Pancreas (tissue), 10 donors: ENCODE data around the gene PTPRD. TPM values are rescaled to one million over a fixed set of nuclear protein-coding genes. Genes with fewer than 3 reads are reported as not detected.

Experiments used
- ATAC-seq, 4 donors: fragments of 200-7000 bp; cut with Tn5 transposase; one replicate each; pipeline versions ENCODE4 v1.8.0 to v1.9.1; 2020; ENCODE audit warnings: mild to moderate bottlenecking in 4 of 4, moderate library complexity in 4 of 4
- DNase-seq, 6 donors: peaks; one replicate each; pipeline ENCODE4 v3.0.0-alpha.2; 2020
- FAIRE-seq: peaks from 2 replicates; lab custom pipeline; 2012; peaks lifted over from hg19 to GRCh38; lab: Jason Lieb, UNC
- H3K27ac ChIP-seq, 4 donors: fragments of 200-600 bp; sonication (generic); 1 replicate in 3 of 4; 2 replicates in 1 of 4; pipeline versions ENCODE4 v1.5.0 to v1.8.0; 2020
- H3K27me3 ChIP-seq, 4 donors: fragments of 200-600 bp; one replicate each; pipeline ENCODE4 v1.8.0; 2021
- H3K36me3 ChIP-seq, 3 donors: fragments of 200-600 bp; sonication (generic) in 1 of 3; one replicate each; pipeline versions ENCODE4 v1.5.0 to v1.8.0; 2020 to 2021
- H3K4me1 ChIP-seq, 3 donors: fragments of 200-600 bp; one replicate each; pipeline ENCODE4 v1.8.0; 2021
- H3K4me3 ChIP-seq, 4 donors: fragments of 200-600 bp; sonication (generic) in 2 of 4; one replicate each; pipeline versions ENCODE4 v1.5.0 to v1.8.0; 2020 to 2021
- H3K9me3 ChIP-seq, 4 donors: fragments of 200-600 bp; one replicate each; pipeline ENCODE4 v1.8.0; 2021
- WGBS, 2 donors: extraction: QIAGEN DNeasy Blood & Tissue Kit; methylation state at CpG; one replicate each; pipeline ENCODE4 v1.1.7; 2013; 5-methylcytosine and 5-hydroxymethylcytosine counted together
- intact Hi-C, 3 donors: fragments of 100-400 bp; cut with DNase I; formaldehyde crosslinking; loops; one replicate each; pipeline versions ENCODE4 v1.11.1 to v1.14.2; 2022
- polyA plus RNA-seq, 2 donors: library from polyadenylated mRNA; stranded (reverse); fragments of 200-250 nt; gene quantifications; one replicate each; pipeline ENCODE4 v1.2.3, GENCODE V29; 2013
- total RNA-seq, 6 donors: library from RNA; stranded (reverse); fragmentation: NEBNext Ultra II Directional in 4 of 6; extraction: Animal tissue kit (Norgen Biotek cat#: 25700) in 4 of 6; gene quantifications; one replicate each; pipeline versions ENCODE4 v1.2.1 to v1.2.4, GENCODE V29; 2021 to 2023
- TF ChIP-seq, protein P1 (sequence below), 4 donors: fragments of 200-600 bp; sonication (generic) in 3 of 4; IDR thresholded peaks; one replicate each; pipeline versions ENCODE4 v1.5.0 to v1.8.0; 2021; ENCODE audit warnings: antibody characterized with exemption in 4 of 4
- donor health status: healthy with polysubstance abuse.
- donor health status: DM: no; HTN: no; CAD: no; lungs with moderate emphysema.
- donor health status: DM: no; HTN: no; CAD: no.
- donor health status: control.
- donor health status: control.
- donor health status: Bipolar disorder and iron deficiency.
- donor health status: DM: yes; HTN: yes; CAD: no.
- donor health status: DM: no; HTN: no; CAD: no.
- donor health status: DM: no; HTN: no; CAD: no.
- donor health status: DM: yes; HTN: yes; CAD: no.

PTPRD gene
- total and polyA plus RNA-seq, 8 donors, result 2.1 to 21.7 (median 5.1) TPM

DNA sequence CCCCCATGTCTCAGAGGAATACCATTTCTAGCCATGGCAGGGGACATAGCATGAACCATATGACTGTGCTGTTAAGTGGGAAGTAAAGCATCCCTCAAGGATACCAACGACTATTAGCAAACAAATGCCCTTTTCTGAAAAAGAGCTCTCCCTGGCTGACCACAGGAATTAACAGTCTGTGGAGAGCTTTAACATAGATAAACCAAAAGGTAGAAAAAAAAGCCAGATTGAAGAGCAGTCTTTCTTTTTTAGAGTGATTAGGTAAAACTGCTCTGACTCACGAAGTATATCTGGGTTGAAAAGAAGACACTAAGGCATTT is 2280.5 kb downstream of the PTPRD start:
- Histone ChIP-seq H3K36me3 (no peaks in the 10 kb centered on the region), H3K27me3 (no peaks in the 10 kb centered on the region), H3K4me3 (no peak overlapping the region), H3K27ac (no peak overlapping the region), H3K9me3 (no peaks in the 10 kb centered on the region), H3K4me1 (peaks cover 0 to 1% (median 0%) of the 10 kb centered on the region in 3 donors)
- TF ChIP-seq, protein P1, sequence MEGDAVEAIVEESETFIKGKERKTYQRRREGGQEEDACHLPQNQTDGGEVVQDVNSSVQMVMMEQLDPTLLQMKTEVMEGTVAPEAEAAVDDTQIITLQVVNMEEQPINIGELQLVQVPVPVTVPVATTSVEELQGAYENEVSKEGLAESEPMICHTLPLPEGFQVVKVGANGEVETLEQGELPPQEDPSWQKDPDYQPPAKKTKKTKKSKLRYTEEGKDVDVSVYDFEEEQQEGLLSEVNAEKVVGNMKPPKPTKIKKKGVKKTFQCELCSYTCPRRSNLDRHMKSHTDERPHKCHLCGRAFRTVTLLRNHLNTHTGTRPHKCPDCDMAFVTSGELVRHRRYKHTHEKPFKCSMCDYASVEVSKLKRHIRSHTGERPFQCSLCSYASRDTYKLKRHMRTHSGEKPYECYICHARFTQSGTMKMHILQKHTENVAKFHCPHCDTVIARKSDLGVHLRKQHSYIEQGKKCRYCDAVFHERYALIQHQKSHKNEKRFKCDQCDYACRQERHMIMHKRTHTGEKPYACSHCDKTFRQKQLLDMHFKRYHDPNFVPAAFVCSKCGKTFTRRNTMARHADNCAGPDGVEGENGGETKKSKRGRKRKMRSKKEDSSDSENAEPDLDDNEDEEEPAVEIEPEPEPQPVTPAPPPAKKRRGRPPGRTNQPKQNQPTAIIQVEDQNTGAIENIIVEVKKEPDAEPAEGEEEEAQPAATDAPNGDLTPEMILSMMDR (IDR thresholded peaks at IDR 0.05), result no peak
- FAIRE-seq, result no peak
- WGBS, 2 donors, result 81 to 83% methylated on average over 2 of the region's 2 CpGs
- DNase-seq, result no peak
- intact Hi-C loops, result no loop called here
- no peak for ATAC-seq

DNA sequence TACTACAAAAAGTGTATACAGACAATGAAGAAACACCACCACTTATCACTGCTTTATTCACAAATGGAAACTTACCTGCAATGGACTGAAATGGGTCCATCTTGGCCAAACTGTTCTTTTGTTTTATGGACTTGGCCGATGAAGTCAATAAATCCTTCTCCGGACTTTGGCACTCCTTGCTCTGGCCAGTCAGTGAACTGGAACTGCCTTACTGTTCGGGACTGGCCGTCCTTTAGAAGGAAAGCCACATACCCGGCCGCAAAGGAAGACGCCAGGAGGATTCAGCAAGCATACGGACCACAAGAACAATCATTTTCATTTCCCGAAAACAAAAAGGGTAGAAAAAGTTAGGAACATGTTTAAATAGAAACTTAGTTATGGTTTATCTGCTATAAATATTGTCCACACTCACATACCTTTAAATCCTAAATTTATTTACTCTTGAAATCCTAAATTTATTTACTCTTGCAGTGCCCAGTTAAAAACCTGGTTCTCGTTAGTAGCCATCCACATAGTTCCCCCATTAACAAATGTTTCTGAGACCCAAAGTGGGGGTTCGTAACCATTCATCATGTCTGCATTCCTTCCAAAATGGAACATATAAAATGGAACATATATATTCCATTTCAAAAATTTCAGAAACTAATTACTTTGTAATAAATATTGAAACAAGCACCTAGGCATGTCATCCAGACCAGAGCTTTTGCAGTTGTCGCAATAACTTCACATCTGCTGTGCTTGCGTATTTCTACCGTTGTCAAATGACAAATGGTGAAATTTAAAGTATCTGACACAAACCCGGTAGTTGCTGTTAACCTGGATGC is 2281.1 kb downstream of the PTPRD start:
- no peak for FAIRE-seq

DNA sequence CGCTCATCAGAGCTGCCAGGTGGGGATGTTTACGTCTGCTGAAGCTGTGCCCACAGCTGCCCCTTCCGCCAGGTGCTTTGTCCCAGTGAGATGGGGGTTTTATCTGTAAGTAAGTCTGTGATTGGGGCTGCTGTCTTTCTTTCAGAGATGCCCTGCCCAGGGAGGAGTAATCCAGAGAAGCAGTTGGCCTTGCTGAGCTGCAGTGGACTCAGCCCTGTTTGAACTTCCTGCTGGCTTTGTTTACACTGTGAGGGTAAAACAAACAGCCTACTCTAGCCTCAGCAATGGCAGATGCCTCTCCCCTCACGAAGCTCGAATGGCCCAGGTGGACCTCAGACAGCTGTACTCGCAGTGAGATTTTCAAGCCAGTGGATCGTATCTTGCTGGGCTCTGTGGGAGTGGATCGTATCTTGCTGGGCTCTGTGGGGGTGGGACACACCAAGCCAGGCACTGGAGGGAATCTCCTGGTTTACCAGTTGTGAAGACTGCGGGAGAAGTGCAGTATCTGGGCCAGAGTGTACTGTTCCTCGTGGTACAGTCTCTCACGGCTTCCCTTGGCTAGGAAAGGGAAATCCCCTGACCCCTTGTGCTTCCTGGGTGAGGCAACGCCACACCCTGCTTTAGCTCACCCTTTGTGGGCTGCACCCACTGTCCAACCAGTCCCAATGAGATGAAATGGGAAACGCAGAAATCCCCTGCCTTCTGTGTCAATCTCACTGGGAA is 2283.1 kb downstream of the PTPRD start:
- Histone ChIP-seq H3K4me1 (no peaks in the 10 kb centered on the region), H3K27me3 (no peaks in the 10 kb centered on the region), H3K4me3 (no peak overlapping the region), H3K36me3 (no peaks in the 10 kb centered on the region), H3K9me3 (no peaks in the 10 kb centered on the region), H3K27ac (no peak overlapping the region)
- WGBS, 2 donors, result 65 to 70% methylated on average over 13 of the region's 13 CpGs
- TF ChIP-seq, protein P1 (IDR thresholded peaks at IDR 0.05), result no peak
- FAIRE-seq (no peak), ATAC-seq (peak; percentile 29 to 88 (median 82)), DNase-seq (peak in 2 of 6 donors; percentile 7 to 23)
- intact Hi-C loops, result no loop called here

More for the DNA sequence above, 2281.1 kb downstream of the PTPRD start:
- intact Hi-C loops, result no loop called here
- no peak for DNase-seq
- H3K27me3 ChIP-seq, result no peaks in the 10 kb centered on the region
- no peak overlapping the region for H3K4me3 ChIP-seq
- H3K4me1 ChIP-seq, result no peaks in the 10 kb centered on the region
- no peak for ATAC-seq
- no peaks in the 10 kb centered on the region for H3K36me3 ChIP-seq
- 91 to 92% methylated on average over 15 of the region's 15 CpGs for WGBS, 2 donors
- TF ChIP-seq, protein P1 (IDR thresholded peaks at IDR 0.05), result no peak
- no peak overlapping the region for H3K27ac ChIP-seq
- no peaks in the 10 kb centered on the region for H3K9me3 ChIP-seq

DNA sequence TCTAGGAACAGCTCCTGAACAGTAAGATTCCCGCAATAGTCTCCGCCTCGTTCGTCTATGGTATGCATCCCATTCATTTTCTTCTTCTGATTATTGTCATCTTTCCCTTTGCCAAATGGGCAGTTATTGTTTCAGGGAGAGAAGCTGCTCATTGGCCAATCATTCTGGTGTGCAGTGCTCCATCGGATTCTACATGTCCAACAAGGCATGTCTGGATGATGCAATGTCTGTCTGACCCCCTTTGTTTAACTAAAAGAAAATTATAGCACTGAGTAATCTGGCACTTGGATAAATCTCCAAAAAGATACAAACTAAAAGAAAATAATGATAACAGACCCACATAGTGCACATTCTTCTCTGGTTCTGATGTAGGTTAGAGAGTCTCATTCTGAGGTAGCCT is 2297.6 kb downstream of the PTPRD start:
- intact Hi-C loops, result no loop called here
- 93% methylated on average over 5 of the region's 5 CpGs for WGBS, 2 donors
- FAIRE-seq, result no peak

More for the DNA sequence above, 2297.6 kb downstream of the PTPRD start:
- Histone ChIP-seq H3K4me1 (no peaks in the 10 kb centered on the region), H3K27ac (no peak overlapping the region), H3K36me3 (no peaks in the 10 kb centered on the region), H3K27me3 (no peaks in the 10 kb centered on the region), H3K9me3 (no peaks in the 10 kb centered on the region), H3K4me3 (no peak overlapping the region)
- TF ChIP-seq, protein P1 (IDR thresholded peaks at IDR 0.05), result no peak
- ATAC-seq (no peak), DNase-seq (no peak)
